H1 (cell line): ENCODE results near the gene MACROD2. TPM values are rescaled to one million over a fixed set of nuclear protein-coding genes. Genes with fewer than 3 reads are reported as not detected.

Experiments
- ATF2 ChIP-seq: IDR thresholded peaks from 2 replicates; pipeline ENCODE4 v1.6.1; 2012; ENCODE audit warnings: low read length, inconsistent platforms
- CTCF ChIP-seq, 3 experiments: IDR thresholded peaks; 1 replicate in 2 of 3; 2 replicates in 1 of 3; pipeline versions ENCODE4 v1.5.1 to v1.6.1; 2011; ENCODE audit warnings: low read length in 3 of 3, mild to moderate bottlenecking in 3 of 3, inconsistent platforms in 2 of 3, low read depth in 1 of 3, moderate library complexity in 1 of 3; ENCODE audit not compliant: insufficient read depth in 1 of 3; ENCODE audit errors: control extremely low read depth in 1 of 3
- GABPA ChIP-seq: IDR thresholded peaks from 2 replicates; pipeline ENCODE4 v1.6.1; 2011; ENCODE audit warnings: mild to moderate bottlenecking, low read length, moderate library complexity, borderline replicate concordance; ENCODE audit not compliant: insufficient read depth
- KDM1A ChIP-seq: fragments of 200-600, 300-600 bp; sonication (generic); IDR thresholded peaks from 2 replicates; pipeline ENCODE4 v1.7.1; 2016; ENCODE audit warnings: mild to moderate bottlenecking, low read length, borderline replicate concordance
- KDM4A ChIP-seq: IDR thresholded peaks from one replicate; pipeline ENCODE4 v1.7.1; 2012; ENCODE audit warnings: low read depth, mild to moderate bottlenecking, moderate library complexity, low read length, inconsistent platforms; ENCODE audit not compliant: severe bottlenecking
- NANOG ChIP-seq: IDR thresholded peaks from 2 replicates; pipeline ENCODE4 v1.6.1; 2011; ENCODE audit warnings: low read length, low read depth, mild to moderate bottlenecking, inconsistent platforms; ENCODE audit not compliant: insufficient read depth, poor library complexity, severe bottlenecking
- polyA plus RNA-seq, 7 experiments: library from polyadenylated mRNA; depleted of rRNA in 3 of 7; stranded (reverse) in 5 of 7; unstranded in 2 of 7; fragments of >200 nt in 5 of 7; fragments of 200-250 nt in 2 of 7; gene quantifications; 1 replicate in 5 of 7; 2 replicates in 1 of 7; 4 replicates in 1 of 7; pipeline versions ENCODE4 v1.2.1 to v1.2.3, GENCODE V29; 2011 to 2013; ENCODE audit warnings: missing spikeins in 2 of 7, mixed read lengths in 2 of 7
- total RNA-seq: library from RNA; stranded (reverse); fragmentation: NEBNext Ultra II Directional; extraction: Animal tissue kit (Norgen Biotek cat#: 25700); gene quantifications from 2 replicates; pipeline ENCODE4 v1.2.1, GENCODE V29; 2021

The MACROD2 gene
- total and polyA plus RNA-seq, 2 of the 8 experiments (the other 6 are each of a cell fraction or from before 2014, with no cell fraction given): 0.70 to 3.9 TPM

GRCh38 chr20:14906908-14907434 is 911.7 kb downstream of the MACROD2 start (continued):
- no peak for TF ChIP-seq GABPA
- TF ChIP-seq NANOG: no peak
- no peak for TF ChIP-seq KDM1A
- no peak for TF ChIP-seq ATF2
- TF ChIP-seq KDM4A: no peak
- TF ChIP-seq CTCF (IDR thresholded peaks at IDR 0.05; ENCODE audit: control extremely low read depth in 1 of 3, insufficient read depth in 1 of 3, low read depth in 1 of 3, low read length in 3 of 3): no peak
